Stimulated activated CD4-positive, alpha-beta T cell treated with anti-CD3 and anti-CD28 coated beads, Interleukin-12 subunit alpha, Interleukin-12 subunit beta, amount 100 ng/mL, for 48 hours (primary cell): ENCODE measurements around the gene BCAS1.

Experiments used
- DNase-seq, 3 donors: peaks; one replicate each; pipeline ENCODE4 v3.0.0-alpha.2; 2020; ENCODE audit warnings: low read depth in 2 of 3, low spot score in 1 of 3

BCAS1 gene

GRCh38 chr20:53947501-53948195 lies 122.7 kb downstream of the BCAS1 start:
- DNase-seq: no peak

GRCh38 chr20:53946106-53946505 lies 124.3 kb downstream of the BCAS1 start:
- DNase-seq: no peak

GRCh38 chr20:53945478-53945877 lies 124.9 kb downstream of the BCAS1 start:
- DNase-seq: no peak

GRCh38 chr20:53944796-53945195 lies 125.6 kb downstream of the BCAS1 start:
- no peak for DNase-seq

- DNase-seq: no peak
Measured at GRCh38 chr20:53943522-53944291, 126.7 kb downstream of the BCAS1 start.

- no peak for DNase-seq
Measured at GRCh38 chr20:53942973-53943372, 127.4 kb downstream of the BCAS1 start.

- no peak for DNase-seq
Measured at GRCh38 chr20:53942472-53942816, 128.0 kb downstream of the BCAS1 start.

- no peak for DNase-seq
Measured at GRCh38 chr20:53941680-53942471, 128.5 kb downstream of the BCAS1 start.

- no peak for DNase-seq
Measured at GRCh38 chr20:53940907-53941545, 129.4 kb downstream of the BCAS1 start.

- DNase-seq: no peak
Measured at GRCh38 chr20:53940360-53940702, 130.1 kb downstream of the BCAS1 start.

GRCh38 chr20:53939572-53940359 lies 130.6 kb downstream of the BCAS1 start:
- DNase-seq: peak; percentile 61 to 68 (median 68)

- no peak for DNase-seq
Measured at GRCh38 chr20:53939190-53939571, 131.2 kb downstream of the BCAS1 start.

GRCh38 chr20:53938739-53939138 lies 131.7 kb downstream of the BCAS1 start:
- DNase-seq: no peak

GRCh38 chr20:53937929-53938367 lies 132.4 kb downstream of the BCAS1 start:
- DNase-seq: no peak

- no peak for DNase-seq
Measured at GRCh38 chr20:53937339-53937741, 133.1 kb downstream of the BCAS1 start.

- no peak for DNase-seq
Measured at GRCh38 chr20:53935344-53936084, 134.9 kb downstream of the BCAS1 start.

GRCh38 chr20:53934421-53935343 lies 135.7 kb downstream of the BCAS1 start:
- DNase-seq: no peak

GRCh38 chr20:53933232-53933846 lies 137.1 kb downstream of the BCAS1 start:
- DNase-seq: no peak
